Loucy (cell line): ENCODE measurements around the gene NOC2L.

Experiments
- H2AFZ ChIP-seq: fragments of 200-600 bp; sonication (generic); 2 replicates; pipeline ENCODE4 v1.6.0; 2016; ENCODE audit warnings: antibody characterized with exemption, mild to moderate bottlenecking, low read length, moderate library complexity
- H3F3A ChIP-seq: fragments of 200-600 bp; 2 replicates; pipeline ENCODE4 v1.6.0; 2016; ENCODE audit warnings: antibody characterized with exemption, low read depth, mild to moderate bottlenecking
- H3K27me3 ChIP-seq: fragments of 200-600 bp; sonication (generic); 2 replicates; pipeline ENCODE4 v1.6.1; 2014; ENCODE audit warnings: low read length, mild to moderate bottlenecking; ENCODE audit not compliant: insufficient read depth, poor library complexity, severe bottlenecking
- H3K36me3 ChIP-seq: fragments of 200-600 bp; sonication (generic); 2 replicates; pipeline ENCODE4 v1.6.1; 2016; ENCODE audit warnings: low read length; ENCODE audit not compliant: insufficient read depth
- H3K4me1 ChIP-seq: fragments of 200-600 bp; sonication (generic); 2 replicates; pipeline ENCODE4 v1.5.1; 2014; ENCODE audit warnings: low read length, mild to moderate bottlenecking; ENCODE audit not compliant: insufficient read depth, poor library complexity, severe bottlenecking
- H3K4me2 ChIP-seq: fragments of 200-600 bp; sonication (generic); 2 replicates; pipeline ENCODE4 v1.6.0; 2014; ENCODE audit warnings: antibody characterized with exemption, low read length, low read depth, mild to moderate bottlenecking; ENCODE audit not compliant: poor library complexity, severe bottlenecking
- H3K4me3 ChIP-seq: fragments of 200-600 bp; sonication (generic); 2 replicates; pipeline ENCODE4 v1.5.1; 2014; ENCODE audit warnings: low read length, mild to moderate bottlenecking, mixed read lengths; ENCODE audit not compliant: poor library complexity, severe bottlenecking
- H3K79me2 ChIP-seq: fragments of 200-600 bp; sonication (generic); 2 replicates; pipeline ENCODE4 v1.6.1; 2014; ENCODE audit warnings: low read length; ENCODE audit not compliant: insufficient read depth
- H3K9ac ChIP-seq: fragments of 200-600 bp; sonication (generic); 2 replicates; pipeline ENCODE4 v1.6.0; 2014; ENCODE audit warnings: mild to moderate bottlenecking, low read depth, low read length, moderate library complexity; ENCODE audit not compliant: poor library complexity, severe bottlenecking
- H3K9me2 ChIP-seq: fragments of 200-600 bp; sonication (generic); replicated peaks from 2 replicates; pipeline ENCODE4 v1.6.1; 2016; ENCODE audit warnings: low read depth, low read length, mixed read lengths
- H3K9me3 ChIP-seq: fragments of 200-600 bp; sonication (generic); 2 replicates; pipeline ENCODE4 v1.6.1; 2014; ENCODE audit warnings: mild to moderate bottlenecking, antibody characterized with exemption, low read length, low read depth; ENCODE audit not compliant: insufficient read depth
- H4K20me1 ChIP-seq: fragments of 200-600 bp; sonication (generic); 2 replicates; pipeline ENCODE4 v1.6.0; 2014; ENCODE audit warnings: antibody characterized with exemption, low read length, mild to moderate bottlenecking; ENCODE audit not compliant: insufficient read depth, poor library complexity, severe bottlenecking
- CTCF ChIP-seq: fragments of 200-600 bp; sonication (generic); conservative IDR thresholded peaks from 2 replicates; pipeline ENCODE4 v1.5.1; 2014; ENCODE audit warnings: mild to moderate bottlenecking, antibody characterized with exemption, low read length
- EZH2phosphoT487 ChIP-seq: fragments of 200-600 bp; IDR thresholded peaks from 2 replicates; pipeline ENCODE4 v1.6.1; 2018; ENCODE audit warnings: antibody characterized with exemption, mild to moderate bottlenecking, moderate library complexity, borderline replicate concordance

Gene NOC2L

GRCh38 chr1:910881-911721 is 48.0 kb downstream of the NOC2L start:
- Histone ChIP-seq H3K4me2 (no peak overlapping the region), H3K4me1 (peaks cover 18% of the 10 kb centered on the region), H3K9ac (no peak overlapping the region), H3K9me3 (no peaks in the 10 kb centered on the region), H2AFZ (no peak overlapping the region), H3K36me3 (no peaks in the 10 kb centered on the region), H3F3A (no peaks in the 10 kb centered on the region), H4K20me1 (no peaks in the 10 kb centered on the region), H3K79me2 (no peaks in the 10 kb centered on the region), H3K27me3 (no peaks in the 10 kb centered on the region), H3K4me3 (no peak overlapping the region), H3K9me2 (no peaks in the 10 kb centered on the region)
- TF ChIP-seq CTCF (no peak), EZH2phosphoT487 (no peak)

GRCh38 chr1:910311-910880 is 48.7 kb downstream of the NOC2L start:
- Histone ChIP-seq H3K9me3 (no peaks in the 10 kb centered on the region), H3K4me1 (peaks cover 25% of the 10 kb centered on the region), H3K9ac (no peak overlapping the region), H3K4me2 (no peak overlapping the region), H2AFZ (no peak overlapping the region), H3F3A (no peaks in the 10 kb centered on the region), H3K36me3 (no peaks in the 10 kb centered on the region), H4K20me1 (no peaks in the 10 kb centered on the region), H3K27me3 (no peaks in the 10 kb centered on the region), H3K79me2 (peaks cover 3% of the 10 kb centered on the region), H3K4me3 (no peak overlapping the region), H3K9me2 (no peaks in the 10 kb centered on the region)
- TF ChIP-seq CTCF (no peak), EZH2phosphoT487 (no peak)

- TF ChIP-seq CTCF, result no peak
- TF ChIP-seq EZH2phosphoT487, result no peak
- H3K9ac ChIP-seq, result no peak overlapping the region
- H2AFZ ChIP-seq, result no peak overlapping the region
- peaks cover 8% of the 10 kb centered on the region for H3K79me2 ChIP-seq
- H3K4me3 ChIP-seq, result no peak overlapping the region
- H3K36me3 ChIP-seq, result no peaks in the 10 kb centered on the region
- no peaks in the 10 kb centered on the region for H3K9me3 ChIP-seq
- no peak overlapping the region for H3K4me2 ChIP-seq
- no peaks in the 10 kb centered on the region for H4K20me1 ChIP-seq
- H3K27me3 ChIP-seq, result no peaks in the 10 kb centered on the region
- H3K4me1 ChIP-seq, result peaks cover 29% of the 10 kb centered on the region
- no peaks in the 10 kb centered on the region for H3F3A ChIP-seq
- H3K9me2 ChIP-seq, result no peaks in the 10 kb centered on the region
These were observed 49.2 kb downstream of the NOC2L start for GRCh38 chr1:909861-910310.
